Bronchus fibroblast of lung (primary cell): ENCODE results near the gene TMEM151A. TPM values are rescaled to one million over a fixed set of nuclear protein-coding genes. Genes with fewer than 3 reads are reported as not detected.

Source experiments
- total RNA-seq: library from RNA; depleted of rRNA; stranded (reverse); fragments of >200 nt; gene quantifications from 2 replicates; pipeline ENCODE4 v1.2.3, GENCODE V29; 2015

TMEM151A gene
- total RNA-seq = 0.17 and 0.30 TPM in 2 replicates

GRCh38 chr11:66291706-66292542 lies at the start of gene TMEM151A:
Gene TMEM151A (plus strand): TSS chr11:66291894. CDS start chr11:66292014, 120 bp downstream.

GRCh38 chr11:66268244-66268951 lies 23.3 kb upstream of the TMEM151A start, which contains the start of gene RAB1B:
Gene RAB1B (plus strand): TSS chr11:66268639. CDS start chr11:66268680, 41 bp downstream.

GRCh38 chr11:66277471-66278362 lies 14.0 kb upstream of the TMEM151A start, which contains the start of gene CNIH2:
Gene CNIH2 (plus strand): TSS chr11:66278175. CDS start chr11:66278457, 282 bp downstream.

GRCh38 chr11:66288671-66289547 lies 2.8 kb upstream of the TMEM151A start, which contains the start of gene YIF1A:
Gene YIF1A (minus strand): TSS chr11:66289143. CDS start chr11:66288985, 158 bp downstream.

GRCh38 chr11:66316849-66317251 lies 25.2 kb downstream of the TMEM151A start, which contains the start of gene CD248:
Gene CD248 (minus strand): TSS chr11:66317044. CDS start chr11:66317027, 17 bp downstream.

GRCh38 chr11:66336234-66337102 lies 44.8 kb downstream of the TMEM151A start, which contains the start of gene RIN1:
Gene RIN1 (minus strand): TSS chr11:66336434. CDS start chr11:66336402, 32 bp downstream.

GRCh38 chr11:66344550-66345315 lies 53.0 kb downstream of the TMEM151A start, which contains the start of gene BRMS1:
Gene BRMS1 (minus strand): TSS chr11:66345104. CDS start chr11:66342234, 2,870 bp downstream.

Other genes with a start within 250 kb of the TMEM151A start
- 0.59 and 1.2 TPM in 2 replicates for gene GAL3ST3, start 242.7 kb upstream of the TMEM151A start, total RNA-seq
- gene SF3B2, start 239.5 kb upstream of the TMEM151A start, total RNA-seq = 186 and 221 TPM in 2 replicates
- gene PACS1, start 221.6 kb upstream of the TMEM151A start, total RNA-seq = 12.0 and 15.3 TPM in 2 replicates
- 16.8 and 18.1 TPM in 2 replicates for gene KLC2, start 34.2 kb upstream of the TMEM151A start, total RNA-seq
- 148 and 150 TPM in 2 replicates for gene RAB1B, start 23.3 kb upstream of the TMEM151A start, total RNA-seq
- 0.17 and 0.89 TPM in 2 replicates for gene CNIH2, start 13.7 kb upstream of the TMEM151A start, total RNA-seq
- gene YIF1A, start 2.8 kb upstream of the TMEM151A start, total RNA-seq = 267 and 292 TPM in 2 replicates
- 41.8 and 42.9 TPM in 2 replicates for gene CD248, start 25.1 kb downstream of the TMEM151A start, total RNA-seq
- 54.7 and 67.8 TPM in 2 replicates for gene RIN1, start 44.5 kb downstream of the TMEM151A start, total RNA-seq
- gene BRMS1, start 53.2 kb downstream of the TMEM151A start, total RNA-seq = 52.5 and 59.5 TPM in 2 replicates
- 41.0 and 43.4 TPM in 2 replicates for gene B4GAT1, start 55.7 kb downstream of the TMEM151A start, total RNA-seq
- gene SLC29A2, start 79.9 kb downstream of the TMEM151A start, total RNA-seq = 3.7 and 4.9 TPM in 2 replicates
- gene NPAS4, start 129.1 kb downstream of the TMEM151A start, total RNA-seq = not detected in 2 replicates
- 69.3 and 72.1 TPM in 2 replicates for gene MRPL11, start 147.0 kb downstream of the TMEM151A start, total RNA-seq
- gene PELI3, start 175.0 kb downstream of the TMEM151A start, total RNA-seq = 4.0 and 4.3 TPM in 2 replicates
- gene DPP3, start 188.5 kb downstream of the TMEM151A start, total RNA-seq = 52.1 and 56.9 TPM in 2 replicates
- 21.9 and 24.2 TPM in 2 replicates for gene BBS1, start 218.7 kb downstream of the TMEM151A start, total RNA-seq